Cerebellar cortex (tissue), 1 donor: ENCODE results near the gene LINGO3.
"Not testable (repeated sequence)": the region's sequence is repeated elsewhere in the genome, so short reads cannot be mapped to it uniquely, and the experiment has no call there.

Source experiments
- DNase-seq: peaks from one replicate; pipeline ENCODE4 v3.0.0-alpha.2; 2015; ENCODE audit warnings: low spot score

LINGO3 gene

DNA sequence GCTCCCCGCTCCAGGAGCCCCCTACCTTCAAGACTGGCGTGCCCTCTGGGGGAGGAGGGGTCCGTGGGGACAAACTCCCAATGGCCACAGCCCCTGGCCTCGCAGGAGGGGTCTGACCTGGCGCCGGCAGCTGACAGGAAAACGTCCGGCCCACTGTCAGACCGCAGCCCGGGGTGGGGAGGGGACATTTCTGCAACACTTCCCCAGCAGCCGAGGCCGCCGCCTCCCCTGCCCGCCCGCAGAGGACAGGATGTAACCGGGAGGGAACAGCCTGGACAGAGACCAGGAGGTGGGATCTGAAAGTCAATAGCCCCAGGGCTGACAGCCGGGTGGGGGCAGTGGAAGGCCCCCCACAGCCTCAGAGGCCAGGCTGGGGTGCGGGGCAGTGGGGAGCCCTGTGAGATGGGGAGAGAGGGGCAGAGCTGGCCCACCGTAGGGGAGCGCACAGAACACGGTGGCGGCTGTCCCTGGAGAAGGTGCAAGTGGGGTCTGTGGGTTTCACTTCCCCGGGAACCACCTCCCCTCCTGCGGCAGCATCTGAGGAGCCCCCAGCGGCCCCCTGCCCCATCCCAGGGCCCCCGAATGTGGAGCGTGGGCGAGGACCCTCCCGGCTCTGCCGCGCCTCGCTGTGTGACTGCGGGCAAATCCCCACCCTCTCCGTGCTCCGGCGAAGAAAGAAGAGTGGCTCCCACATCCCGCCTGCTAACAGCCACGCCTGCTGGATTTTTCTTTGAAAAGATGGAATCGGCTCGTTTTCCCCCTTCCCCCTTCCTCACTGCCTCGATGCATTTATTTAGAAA, 25.7 kb downstream of the LINGO3 start, which contains the start of gene PEAK3:
PEAK3 (minus strand) TSS at position 114 of the 800 bp plus-strand sequence. CDS start 1,244 bp downstream, outside the sequence.
- DNase-seq: no peak

DNA sequence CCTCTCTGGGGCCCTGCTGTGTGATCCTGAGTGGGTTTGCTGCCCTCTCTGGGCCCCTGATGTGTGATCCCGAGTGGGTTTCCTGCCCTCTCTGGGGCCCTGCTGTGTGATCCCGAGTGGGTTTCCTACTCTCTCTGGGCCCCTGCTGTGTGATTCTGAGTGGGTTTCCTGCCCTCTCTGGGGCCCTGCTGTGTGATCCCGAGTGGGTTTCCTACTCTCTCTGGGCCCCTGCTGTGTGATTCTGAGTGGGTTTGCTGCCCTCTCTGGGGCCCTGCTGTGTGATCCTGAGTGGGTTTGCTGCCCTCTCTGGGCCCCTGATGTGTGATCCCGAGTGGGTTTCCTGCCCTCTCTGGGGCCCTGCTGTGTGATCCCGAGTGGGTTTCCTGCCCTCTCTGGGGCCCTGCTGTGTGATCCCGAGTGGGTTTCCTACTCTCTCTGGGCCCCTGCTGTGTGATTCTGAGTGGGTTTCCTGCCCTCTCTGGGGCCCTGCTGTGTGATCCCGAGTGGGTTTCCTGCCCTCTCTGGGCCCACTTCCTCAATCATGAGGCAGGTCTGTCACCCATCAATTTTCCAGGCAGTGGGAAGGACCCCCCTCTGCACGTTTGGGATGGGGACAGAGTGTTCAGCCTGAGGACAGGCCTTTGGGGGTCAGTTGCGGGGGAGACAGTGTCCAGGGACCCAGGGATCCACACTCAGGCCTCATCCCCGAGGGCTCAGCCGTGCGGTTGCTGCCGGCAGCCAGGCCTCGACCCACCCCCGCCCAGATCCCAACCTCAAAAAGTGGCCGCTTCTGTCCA, 26.5 kb downstream of the LINGO3 start:
- DNase-seq: not testable (repeated sequence)

DNA sequence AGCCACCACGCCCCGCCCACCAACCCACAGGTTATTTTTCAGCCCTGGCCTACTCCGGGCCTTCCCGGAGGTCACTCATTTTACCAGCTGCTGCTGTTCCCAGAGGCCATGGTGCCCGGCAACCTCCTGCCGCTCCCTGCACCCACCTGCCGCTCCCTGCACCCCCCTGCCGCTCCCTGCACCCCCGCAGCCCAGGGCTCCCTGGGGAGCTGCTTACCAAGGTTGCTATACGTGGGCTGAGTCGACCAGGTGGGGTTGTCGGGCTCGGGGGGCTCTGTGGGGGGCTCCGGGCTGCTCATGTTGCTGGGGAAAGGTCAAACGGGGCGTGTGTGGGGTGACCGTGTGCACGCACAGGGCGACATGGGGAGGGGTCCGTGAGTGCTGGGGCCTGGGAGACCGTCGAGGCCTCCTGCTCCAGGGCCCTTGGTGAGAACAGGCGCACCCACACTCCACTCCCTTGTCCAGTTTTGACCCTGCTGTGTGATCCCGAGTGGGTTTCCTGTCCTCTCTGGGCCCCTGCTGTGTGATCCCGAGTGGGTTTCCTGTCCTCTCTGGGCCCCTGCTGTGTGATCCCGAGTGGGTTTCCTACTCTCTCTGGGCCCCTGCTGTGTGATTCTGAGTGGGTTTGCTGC, 27.2 kb downstream of the LINGO3 start:
- no peak for DNase-seq

DNA sequence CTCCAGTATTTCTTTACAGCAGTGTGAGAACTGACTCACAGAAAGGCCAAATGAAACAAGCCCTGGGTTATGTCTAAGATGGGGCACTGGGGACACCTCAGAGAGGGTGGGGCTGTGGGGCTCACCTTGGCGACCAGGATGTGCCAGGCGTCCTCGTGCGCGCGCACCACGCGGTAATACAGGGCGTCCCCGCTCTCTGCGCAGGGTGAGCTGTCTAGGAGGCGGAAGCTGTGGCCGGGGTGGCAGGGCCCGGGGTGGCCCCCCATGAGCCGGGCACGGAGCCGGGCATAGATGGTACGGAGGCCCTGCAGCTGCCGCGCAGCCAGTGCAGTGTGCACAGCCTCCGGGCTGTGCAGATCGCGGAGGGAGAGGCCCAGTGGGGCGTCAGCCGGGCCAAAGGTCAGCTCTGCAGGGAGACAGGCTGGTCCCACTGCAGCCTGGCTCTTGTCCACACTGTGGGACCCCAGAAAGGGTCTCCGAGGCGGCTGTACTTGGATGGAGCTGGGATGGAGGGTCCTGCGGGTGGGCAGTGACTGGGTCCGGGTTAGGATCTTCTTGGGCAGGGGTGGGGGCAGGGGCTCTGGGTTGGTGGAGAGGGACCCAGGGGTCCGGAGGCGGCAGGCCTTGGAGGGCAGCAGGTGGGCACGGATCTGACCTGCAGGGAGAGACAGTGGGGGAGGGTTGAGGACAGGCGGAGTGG, 29.3 kb downstream of the LINGO3 start:
- no peak for DNase-seq

DNA sequence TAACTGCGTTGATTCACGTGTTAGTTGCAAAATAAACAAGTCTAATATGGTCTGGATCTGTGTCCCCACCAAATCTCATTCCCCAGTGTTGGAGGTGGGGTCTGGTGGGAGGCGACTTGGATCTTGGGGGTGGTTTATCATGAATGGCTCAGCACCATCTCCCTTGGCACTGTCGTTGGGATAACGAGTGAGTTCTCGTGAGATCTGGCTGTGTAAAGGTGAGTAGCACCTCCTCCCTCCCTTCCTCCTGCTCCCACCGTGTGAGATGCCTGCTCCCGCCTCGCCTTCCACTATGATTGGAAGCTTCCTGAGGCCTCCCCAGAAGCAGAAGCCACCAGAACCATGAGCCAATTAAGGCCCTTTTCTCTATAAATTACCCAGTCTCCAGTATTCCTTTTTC, 30.8 kb downstream of the LINGO3 start:
- no peak for DNase-seq

DNA sequence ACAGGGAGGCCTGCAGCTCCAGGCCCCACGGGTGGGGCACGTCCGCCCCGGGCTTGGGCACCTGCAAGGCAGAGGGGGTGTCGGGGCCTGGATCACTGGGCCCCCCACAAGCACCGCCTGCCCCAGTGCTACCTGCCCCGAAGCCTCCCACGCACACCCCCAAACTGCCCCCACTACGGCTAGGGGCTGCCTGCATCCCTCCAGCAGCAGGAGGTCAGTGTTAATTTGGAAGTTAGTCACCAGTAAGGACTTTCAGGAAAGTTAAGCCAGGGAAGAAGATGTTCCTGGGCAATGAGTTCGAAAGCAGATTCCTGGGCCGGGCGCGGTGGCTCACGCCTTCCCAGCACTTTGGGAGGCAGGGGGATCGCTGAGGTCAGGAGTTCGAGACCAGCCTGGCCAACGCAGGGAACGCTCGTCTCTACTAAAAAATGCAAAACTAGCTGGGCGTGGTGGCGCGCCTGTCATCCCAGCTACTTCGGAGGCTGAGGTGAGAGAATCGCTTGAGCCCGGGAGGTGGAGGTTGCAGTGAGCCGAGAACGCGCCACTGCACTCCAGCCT, 31.4 kb downstream of the LINGO3 start:
- DNase-seq: no peak

DNA sequence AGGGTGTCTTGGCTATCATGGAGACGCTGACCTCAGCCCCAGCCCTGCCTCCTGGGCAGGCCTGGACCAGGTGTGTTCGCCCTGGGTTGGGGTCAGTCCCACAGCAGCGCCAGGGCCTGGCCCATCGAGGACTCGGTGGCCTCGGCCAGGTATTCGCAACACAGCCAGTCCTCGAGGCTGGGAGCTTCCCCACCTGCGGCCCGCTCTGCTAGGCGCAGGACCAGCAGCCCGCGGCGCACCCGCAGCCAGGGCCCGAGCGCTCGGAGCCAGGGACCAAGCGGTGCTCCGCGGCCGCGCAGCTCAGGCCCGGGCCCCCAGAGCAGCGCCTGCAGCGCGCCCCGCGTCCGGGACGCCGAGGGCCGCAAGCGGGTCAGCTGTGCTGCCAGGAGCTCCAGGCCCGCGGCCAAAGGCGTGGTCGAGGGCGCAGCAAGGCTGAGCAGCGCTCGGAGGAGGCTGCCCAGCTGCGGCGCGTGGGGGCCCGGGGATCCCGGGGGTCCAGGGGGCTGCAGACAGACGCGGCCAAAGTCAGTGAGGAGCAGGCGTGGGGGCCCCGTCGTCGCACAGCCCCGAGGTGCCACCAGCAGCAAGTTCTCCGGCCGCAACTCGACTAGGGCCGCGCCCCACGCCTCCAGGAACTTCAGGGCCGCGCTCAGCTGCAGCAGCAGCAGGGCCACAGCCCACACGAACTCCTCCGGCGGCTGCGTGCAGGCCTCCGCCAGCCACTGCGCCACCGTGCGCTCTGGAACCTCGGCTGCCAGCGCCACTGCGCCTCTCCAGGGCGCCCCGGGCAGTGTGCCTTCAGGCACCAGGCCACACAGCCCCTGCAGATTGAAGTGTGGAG, 32.1 kb downstream of the LINGO3 start:
- no peak for DNase-seq

DNA sequence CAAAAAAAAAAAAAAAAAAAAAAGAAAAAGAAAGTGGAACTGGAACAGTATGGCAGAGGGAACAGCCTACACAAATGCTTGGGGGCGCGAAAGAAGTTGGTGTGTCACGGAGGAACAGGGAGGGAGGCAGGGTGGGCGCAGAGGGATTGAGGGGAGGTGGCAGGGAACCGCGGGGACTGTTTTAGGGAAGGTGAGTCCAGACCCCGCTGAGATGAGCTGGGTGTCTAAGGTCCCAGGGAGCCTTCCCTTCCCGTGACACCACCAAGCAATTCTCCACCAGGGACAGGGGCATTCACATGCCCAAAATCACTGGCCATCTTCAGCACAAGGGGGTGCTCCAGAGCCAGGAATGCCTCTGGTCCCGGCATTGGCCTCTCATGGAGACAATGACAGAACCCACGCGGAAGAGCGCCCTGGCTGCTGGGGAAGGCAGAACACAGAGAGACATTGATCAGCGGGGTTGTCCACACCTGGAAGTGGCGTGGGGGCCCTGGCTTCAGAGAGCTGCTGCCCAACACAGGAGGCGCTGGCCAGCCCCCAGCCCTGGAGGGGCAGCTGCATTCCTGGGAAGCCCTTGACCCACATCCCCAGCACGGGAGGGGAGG, 32.9 kb downstream of the LINGO3 start:
- peak; percentile 83 for DNase-seq

DNA sequence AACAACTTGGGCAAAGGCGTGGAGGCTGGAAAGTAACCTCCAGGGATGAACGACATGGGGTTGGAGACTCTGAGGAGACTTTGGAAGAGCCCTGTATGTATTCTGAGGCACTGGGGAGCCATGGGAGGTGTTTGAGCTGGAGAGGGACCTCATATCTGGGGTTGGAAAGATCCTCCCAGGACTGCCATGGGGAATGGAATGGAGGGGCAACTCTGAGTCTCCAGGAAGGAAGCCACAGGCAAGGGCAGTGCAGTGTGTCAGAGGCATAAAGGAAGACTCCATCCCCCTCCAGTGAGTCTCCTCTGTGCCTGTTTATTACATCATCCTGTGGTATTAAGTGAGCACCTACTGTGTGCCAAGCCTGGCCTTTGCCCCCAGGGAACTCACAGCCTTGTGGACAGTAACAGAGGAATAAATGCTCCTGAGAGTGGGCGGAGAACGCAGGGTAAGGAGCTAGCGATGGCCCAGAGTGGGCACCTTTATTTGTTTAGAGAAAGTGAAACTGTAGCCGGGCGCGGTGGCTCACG, 33.7 kb downstream of the LINGO3 start:
- no peak for DNase-seq

DNA sequence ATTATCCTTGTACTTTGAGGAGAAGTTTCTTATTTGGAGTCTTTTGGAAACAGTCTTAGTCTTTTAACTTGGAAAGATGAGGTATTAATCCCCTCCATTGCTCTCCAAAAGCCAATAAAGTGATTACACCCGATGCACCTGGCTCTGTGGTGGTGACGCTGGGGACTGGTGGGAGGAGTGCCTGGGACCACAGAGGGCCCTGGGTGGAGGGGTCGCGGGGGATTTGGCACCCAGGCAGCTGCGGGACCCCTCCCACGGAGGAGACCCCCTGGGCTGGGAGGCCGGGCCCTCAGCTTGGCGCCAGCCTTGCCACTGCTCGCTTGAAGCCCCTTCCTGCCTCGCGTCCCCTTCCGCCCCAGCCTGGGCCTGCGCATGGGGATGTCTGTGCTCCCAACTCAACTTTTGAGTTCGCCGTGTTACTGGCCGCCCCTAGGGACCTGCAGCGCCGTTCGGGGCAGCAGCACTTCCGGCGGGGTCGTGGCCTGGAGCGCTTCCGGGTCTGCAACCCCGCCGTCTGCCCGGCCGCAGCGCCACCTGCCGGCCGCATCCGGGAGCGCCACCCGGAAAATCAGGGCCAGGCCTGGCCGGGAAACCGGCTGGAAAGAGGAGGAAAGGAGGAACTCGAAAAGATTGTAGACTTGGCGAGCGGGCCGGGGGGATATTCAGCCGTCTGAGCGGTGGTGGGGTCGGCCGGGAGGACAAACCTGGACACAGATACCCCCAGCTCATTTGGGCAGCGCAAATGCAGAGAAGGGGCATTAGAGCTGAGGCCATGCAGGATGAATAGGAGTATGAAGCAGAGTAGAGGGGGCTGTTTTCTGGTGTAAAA, 34.4 kb downstream of the LINGO3 start:
- peak; percentile 81 for DNase-seq

DNA sequence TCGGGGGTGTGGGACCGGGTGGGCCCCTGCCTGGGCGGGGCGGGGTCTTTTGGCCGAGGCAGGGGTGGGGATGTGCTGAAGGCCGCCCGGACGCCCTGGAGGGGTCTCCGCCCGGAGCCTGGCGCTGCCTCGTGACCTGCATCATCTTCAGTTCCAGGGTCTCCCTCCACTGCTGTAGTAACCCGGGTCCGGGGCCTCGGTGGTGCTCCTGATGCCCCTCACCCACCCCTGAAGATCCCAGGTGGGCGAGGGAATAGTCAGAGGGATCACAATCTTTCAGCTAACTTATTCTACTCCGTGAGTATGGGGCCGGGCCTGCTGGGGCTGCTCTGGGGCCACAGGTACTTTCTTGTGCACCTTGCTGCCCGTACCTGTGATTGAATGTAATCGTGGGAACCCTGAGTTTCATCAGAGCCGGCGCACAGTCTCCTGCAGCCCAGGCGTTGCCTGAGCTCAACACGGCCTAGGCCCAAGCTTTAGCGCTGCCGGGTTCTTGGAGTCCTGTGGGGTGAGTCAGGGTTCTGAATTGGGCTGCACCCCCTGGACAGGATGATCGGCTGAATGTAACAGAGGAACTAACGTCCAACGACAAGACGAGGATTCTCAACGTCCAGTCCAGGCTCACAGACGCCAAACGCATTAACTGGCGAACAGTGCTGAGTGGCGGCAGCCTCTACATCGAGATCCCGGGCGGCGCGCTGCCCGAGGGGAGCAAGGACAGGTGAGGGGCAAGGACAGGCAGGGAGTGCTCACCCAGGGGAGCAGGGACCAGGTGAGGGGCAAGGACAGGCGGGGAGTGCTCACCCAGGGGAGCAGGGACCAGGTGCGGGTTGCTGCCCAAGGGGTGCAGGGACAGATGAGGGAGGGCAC, 36.5 kb downstream of the LINGO3 start:
- peak; percentile 52 for DNase-seq

DNA sequence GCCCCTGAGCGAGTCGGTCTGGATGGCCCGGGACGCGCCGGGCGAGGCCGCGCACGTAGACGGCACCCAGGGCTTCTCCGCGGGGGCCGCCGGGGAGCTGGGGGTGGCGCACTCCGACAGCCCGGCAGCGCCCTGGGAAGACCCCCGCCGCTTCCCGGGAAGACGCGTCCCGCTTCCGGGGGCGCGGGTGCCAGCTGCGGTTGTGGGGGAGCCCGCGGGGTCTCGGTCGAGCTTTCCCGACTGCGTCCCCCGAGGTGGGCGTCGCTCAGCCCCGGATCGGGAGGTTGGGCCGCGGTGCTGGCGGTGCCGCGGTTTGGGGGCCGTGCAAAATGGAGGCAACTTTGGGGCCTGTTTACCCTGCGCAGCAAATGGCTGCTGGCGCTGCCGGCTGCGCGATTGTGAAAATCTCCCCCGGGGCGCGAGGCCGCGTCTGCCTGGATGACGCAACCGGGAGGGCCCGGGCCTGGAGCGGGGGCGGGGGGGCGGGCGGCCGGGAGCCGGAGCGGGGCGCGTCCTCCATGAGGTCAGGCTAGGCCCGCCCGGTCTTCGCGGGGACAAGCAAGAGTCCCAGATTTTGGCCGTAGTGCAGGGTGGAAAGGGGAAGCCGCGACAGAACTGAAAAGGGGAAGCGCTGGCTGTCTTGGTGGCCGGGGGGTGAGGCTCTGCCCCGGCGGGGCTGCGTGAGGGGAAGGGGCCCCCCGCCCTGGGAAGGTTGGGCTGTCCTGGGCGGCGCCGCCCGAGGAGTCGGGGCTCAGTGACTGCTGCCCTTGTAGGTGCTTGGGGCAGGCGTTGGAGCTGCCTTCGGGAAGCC, 37.3 kb downstream of the LINGO3 start:
- DNase-seq: peak; percentile 40

DNA sequence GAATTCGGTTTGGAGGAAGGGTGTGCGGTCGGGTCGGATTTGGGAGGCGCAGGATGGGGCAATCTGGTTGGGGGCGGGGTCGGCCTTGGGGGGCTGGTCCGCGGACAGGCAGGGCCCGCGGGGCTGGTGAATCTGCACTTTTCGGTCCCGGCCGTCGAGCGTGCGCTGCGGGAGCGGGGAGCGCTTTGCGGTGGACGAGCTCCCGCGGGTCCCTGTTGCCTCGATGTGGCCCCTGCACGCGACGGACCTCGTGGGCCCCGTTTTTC, 37.9 kb downstream of the LINGO3 start:
- DNase-seq: no peak

DNA sequence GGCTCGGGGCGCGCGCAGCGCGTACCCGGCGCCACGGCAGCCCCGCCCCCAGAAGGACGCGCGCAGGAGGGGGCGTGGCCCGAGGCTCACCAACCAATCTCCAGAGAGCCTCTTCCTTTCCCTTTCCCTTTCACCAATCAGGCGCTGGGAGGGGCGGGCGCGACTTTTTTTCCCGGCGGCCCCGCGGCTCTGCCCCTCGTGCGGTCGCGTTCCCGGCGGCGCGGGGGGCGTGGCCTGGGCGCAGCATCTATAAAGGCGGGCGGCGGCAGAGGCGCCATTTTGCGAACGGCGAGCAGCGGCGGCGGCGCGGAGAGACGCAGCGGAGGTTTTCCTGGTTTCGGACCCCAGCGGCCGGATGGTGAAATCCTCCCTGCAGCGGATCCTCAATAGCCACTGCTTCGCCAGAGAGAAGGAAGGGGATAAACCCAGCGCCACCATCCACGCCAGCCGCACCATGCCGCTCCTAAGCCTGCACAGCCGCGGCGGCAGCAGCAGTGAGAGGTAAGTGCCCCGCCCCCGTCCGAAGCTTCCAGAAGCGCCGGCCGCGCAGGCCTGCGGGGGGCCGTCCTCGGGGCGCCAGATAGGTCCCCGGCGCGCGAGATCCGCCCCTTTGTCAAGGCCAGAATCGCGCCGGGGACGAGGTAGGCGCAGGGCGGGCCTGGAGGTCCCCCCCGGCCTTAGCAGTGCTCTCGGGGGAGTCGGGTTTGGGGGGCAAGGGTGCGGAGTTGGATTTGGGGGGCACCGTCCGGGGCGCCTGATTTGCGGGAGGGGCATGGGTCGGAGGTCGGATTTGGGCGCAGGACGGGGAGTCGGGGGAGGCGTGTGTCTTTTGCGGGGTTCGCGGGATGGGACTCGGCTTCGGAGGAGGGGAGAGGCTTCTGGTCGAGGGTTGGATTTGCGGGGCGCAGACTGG, 38.5 kb downstream of the LINGO3 start:
- DNase-seq: peak; percentile 96

DNA sequence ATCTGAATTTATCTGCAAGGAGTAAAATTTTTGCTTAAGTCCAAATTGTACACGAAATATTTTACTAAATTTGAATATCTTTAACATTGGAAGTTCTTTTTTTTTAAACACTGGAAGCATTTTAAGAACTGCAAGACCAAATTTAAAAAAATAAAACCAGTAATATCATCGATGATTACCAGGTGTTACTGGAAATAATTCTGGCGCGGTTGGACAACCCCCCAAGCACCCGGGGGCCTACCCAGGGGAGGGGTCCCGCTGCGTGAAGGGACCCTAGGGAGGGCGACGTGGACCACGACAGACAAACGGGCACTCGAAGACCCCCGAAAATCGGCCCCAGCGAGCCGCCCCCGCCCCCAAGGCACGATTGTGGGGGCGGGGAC, 39.1 kb downstream of the LINGO3 start:
- DNase-seq: no peak

DNA sequence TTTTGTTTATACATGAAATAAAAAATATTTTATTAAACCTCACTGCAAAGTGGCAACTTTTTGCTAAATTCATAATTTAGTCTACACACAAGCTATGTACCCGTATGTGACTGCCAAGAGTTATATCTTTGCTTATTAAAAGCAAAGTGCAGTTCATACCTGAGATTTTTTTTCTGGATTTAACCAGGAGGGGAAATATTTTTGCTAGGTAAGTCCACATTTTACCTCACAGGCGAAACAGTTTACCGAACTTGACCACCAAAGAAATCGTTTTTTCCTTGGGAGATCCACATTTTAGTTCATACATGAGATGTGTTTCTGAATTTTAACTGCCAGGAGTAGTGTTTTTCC, 39.5 kb downstream of the LINGO3 start:
- DNase-seq: no peak
